ENCODE data around the gene PHLDB2.

Gene PHLDB2

DNA sequence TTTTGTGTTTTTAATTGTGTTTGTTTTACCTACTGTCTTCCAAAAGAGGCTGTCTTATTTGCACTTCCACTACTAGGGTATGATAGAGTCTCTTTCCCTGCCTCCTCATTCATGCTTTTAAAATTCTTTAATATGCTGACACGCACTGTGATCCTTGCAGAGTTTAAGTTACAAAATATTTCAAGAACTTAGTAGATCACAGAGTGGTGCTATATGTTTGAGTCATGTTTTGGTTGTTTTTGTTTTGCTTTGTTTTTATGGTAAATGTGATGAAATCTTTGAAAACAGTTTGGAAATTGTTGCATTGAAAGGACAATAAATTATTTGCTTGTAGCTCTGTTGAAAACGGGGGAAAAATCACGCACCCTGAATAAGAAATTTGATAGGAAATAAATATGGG, 113.8 kb downstream of the PHLDB2 start:
- no peak overlapping the region for H2BK15ac ChIP-seq (replicated peaks; ENCODE audit: low read depth)
- no peak overlapping the region for H3K18ac ChIP-seq (ENCODE audit: low read length)
- H3K4ac ChIP-seq (ENCODE audit: low read depth, low read length), result no peak overlapping the region
- H3K56ac ChIP-seq (ENCODE audit: low read length), result no peak overlapping the region
- peaks cover 2% of the 10 kb centered on the region for H3K36me3 ChIP-seq (ENCODE audit: control insufficient read depth, insufficient read depth, low read length)
- H2BK120ac ChIP-seq (ENCODE audit: low read depth, low read length), result no peak overlapping the region
- H2BK5ac ChIP-seq (ENCODE audit: low read length), result no peak overlapping the region
- H4K8ac ChIP-seq (ENCODE audit: low read depth, low read length), result no peak overlapping the region
- no peak overlapping the region for H3K4me2 ChIP-seq (ENCODE audit: low read length)
- H3K79me1 ChIP-seq (ENCODE audit: low read length), result no peaks in the 10 kb centered on the region
- no CpG with 5 or more reads among the region's 3 CpGs for WGBS (ENCODE audit: extremely low coverage, insufficient coverage, low lambda C conversion rate)
- no peak for DNase-seq
- no peaks in the 10 kb centered on the region for H3K4me1 ChIP-seq (ENCODE audit: control insufficient read depth, low read depth, low read length)
- H3K4me3 ChIP-seq (ENCODE audit: low read length), result no peak overlapping the region
- no peak overlapping the region for H2AK5ac ChIP-seq (ENCODE audit: low read length)
- no peak overlapping the region for H3K23ac ChIP-seq (ENCODE audit: low read length)
- H3K9ac ChIP-seq (ENCODE audit: low read length), result no peak overlapping the region
- no peak overlapping the region for H4K5ac ChIP-seq (ENCODE audit: low read length)
- no peak overlapping the region for H3K27ac ChIP-seq (ENCODE audit: low read depth, low read length)
- H3K27me3 ChIP-seq (ENCODE audit: insufficient read depth, low read length, poor library complexity), result no peaks in the 10 kb centered on the region
- no peaks in the 10 kb centered on the region for H3K79me2 ChIP-seq (ENCODE audit: control insufficient read depth, insufficient read depth, low read length)

DNA sequence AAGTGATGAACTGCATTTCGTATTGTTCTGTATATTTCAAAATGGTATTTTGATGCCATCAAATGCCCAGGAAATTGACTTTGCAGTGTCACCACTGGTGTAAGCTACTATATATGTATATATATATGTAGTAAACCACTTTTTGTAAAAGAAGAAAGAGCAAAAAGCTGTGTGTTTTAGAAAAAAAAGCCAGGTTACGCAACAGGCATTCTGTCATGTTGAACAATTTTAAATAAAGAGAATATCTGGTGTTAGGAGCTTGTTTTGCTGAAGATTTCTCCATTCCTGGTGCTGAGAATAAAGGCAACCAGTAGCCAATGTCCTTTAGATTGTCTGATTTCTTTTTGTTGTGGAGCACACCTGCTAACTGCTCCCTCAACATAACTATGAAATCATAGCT, 116.1 kb downstream of the PHLDB2 start:
- Histone ChIP-seq H2BK5ac (ENCODE audit: low read length) (no peak overlapping the region), H3K9ac (ENCODE audit: low read length) (no peak overlapping the region), H3K23ac (ENCODE audit: low read length) (no peak overlapping the region), H3K4ac (ENCODE audit: low read depth, low read length) (no peak overlapping the region), H3K4me3 (ENCODE audit: low read length) (no peak overlapping the region), H3K4me2 (ENCODE audit: low read length) (no peak overlapping the region), H4K8ac (ENCODE audit: low read depth, low read length) (no peak overlapping the region), H3K27ac (ENCODE audit: low read depth, low read length) (no peak overlapping the region), H2BK120ac (ENCODE audit: low read depth, low read length) (no peak overlapping the region), H3K27me3 (ENCODE audit: insufficient read depth, low read length, poor library complexity) (no peaks in the 10 kb centered on the region), H3K18ac (ENCODE audit: low read length) (no peak overlapping the region), H2AK5ac (ENCODE audit: low read length) (no peak overlapping the region), H3K79me2 (ENCODE audit: control insufficient read depth, insufficient read depth, low read length) (no peaks in the 10 kb centered on the region), H3K36me3 (ENCODE audit: control insufficient read depth, insufficient read depth, low read length) (peaks cover 2% of the 10 kb centered on the region), H4K5ac (ENCODE audit: low read length) (no peak overlapping the region), H3K56ac (ENCODE audit: low read length) (no peak overlapping the region), H3K4me1 (ENCODE audit: control insufficient read depth, low read depth, low read length) (no peaks in the 10 kb centered on the region), H3K79me1 (ENCODE audit: low read length) (no peaks in the 10 kb centered on the region), H2BK15ac (replicated peaks; ENCODE audit: low read depth) (no peak overlapping the region)
- DNase-seq, result no peak
- no CpG with 5 or more reads among the region's 2 CpGs for WGBS (ENCODE audit: extremely low coverage, insufficient coverage, low lambda C conversion rate)

GRCh38 chr3:111976254-111976653, 117.2 kb downstream of the PHLDB2 start:
- Histone ChIP-seq H3K56ac (ENCODE audit: low read length) (no peak overlapping the region), H3K18ac (ENCODE audit: low read length) (no peak overlapping the region), H3K27ac (ENCODE audit: low read depth, low read length) (no peak overlapping the region), H3K4me2 (ENCODE audit: low read length) (no peak overlapping the region), H3K27me3 (ENCODE audit: insufficient read depth, low read length, poor library complexity) (no peaks in the 10 kb centered on the region), H2BK15ac (replicated peaks; ENCODE audit: low read depth) (no peak overlapping the region), H3K36me3 (ENCODE audit: control insufficient read depth, insufficient read depth, low read length) (peaks cover 2% of the 10 kb centered on the region), H2BK120ac (ENCODE audit: low read depth, low read length) (no peak overlapping the region), H3K4me1 (ENCODE audit: control insufficient read depth, low read depth, low read length) (no peaks in the 10 kb centered on the region), H2BK5ac (ENCODE audit: low read length) (no peak overlapping the region), H2AK5ac (ENCODE audit: low read length) (no peak overlapping the region), H3K79me1 (ENCODE audit: low read length) (no peaks in the 10 kb centered on the region), H3K23ac (ENCODE audit: low read length) (no peak overlapping the region), H3K4ac (ENCODE audit: low read depth, low read length) (no peak overlapping the region), H3K9ac (ENCODE audit: low read length) (no peak overlapping the region), H3K4me3 (ENCODE audit: low read length) (no peak overlapping the region), H3K79me2 (ENCODE audit: control insufficient read depth, insufficient read depth, low read length) (no peaks in the 10 kb centered on the region), H4K8ac (ENCODE audit: low read depth, low read length) (no peak overlapping the region), H4K5ac (ENCODE audit: low read length) (no peak overlapping the region)
- WGBS (ENCODE audit: extremely low coverage, insufficient coverage, low lambda C conversion rate), result no CpG with 5 or more reads among the region's 2 CpGs
- DNase-seq, result no peak

GRCh38 chr3:111978583-111979433, 119.7 kb downstream of the PHLDB2 start, which contains the start of gene ABHD10:
Gene ABHD10 (plus strand): TSS chr3:111979026. CDS start chr3:111979062, 36 bp downstream.
- Histone ChIP-seq H3K4me1 (ENCODE audit: control insufficient read depth, low read depth, low read length) (no peaks in the 10 kb centered on the region), H3K18ac (ENCODE audit: low read length) (peak within 1 kb of the TSS; percentile 1), H2BK15ac (replicated peaks; ENCODE audit: low read depth) (no peak within 1 kb of the TSS), H3K56ac (ENCODE audit: low read length) (peak within 1 kb of the TSS; percentile 93), H3K4me2 (ENCODE audit: low read length) (peak within 1 kb of the TSS; percentile 79), H3K79me2 (ENCODE audit: control insufficient read depth, insufficient read depth, low read length) (no peaks in the 10 kb centered on the region), H2BK5ac (ENCODE audit: low read length) (peak within 1 kb of the TSS; percentile 1), H2BK120ac (ENCODE audit: low read depth, low read length) (no peak within 1 kb of the TSS), H3K27ac (ENCODE audit: low read depth, low read length) (no peak within 1 kb of the TSS), H4K8ac (ENCODE audit: low read depth, low read length) (no peak within 1 kb of the TSS), H3K4ac (ENCODE audit: low read depth, low read length) (peak within 1 kb of the TSS; percentile 22), H3K4me3 (ENCODE audit: low read length) (peak within 1 kb of the TSS; percentile 85), H3K27me3 (ENCODE audit: insufficient read depth, low read length, poor library complexity) (no peaks in the 10 kb centered on the region), H3K23ac (ENCODE audit: low read length) (peak within 1 kb of the TSS; percentile 30), H3K79me1 (ENCODE audit: low read length) (no peaks in the 10 kb centered on the region), H4K5ac (ENCODE audit: low read length) (no peak within 1 kb of the TSS), H3K36me3 (ENCODE audit: control insufficient read depth, insufficient read depth, low read length) (peaks cover 2% of the 10 kb centered on the region), H2AK5ac (ENCODE audit: low read length) (no peak within 1 kb of the TSS), H3K9ac (ENCODE audit: low read length) (peak within 1 kb of the TSS; percentile 85)
- DNase-seq, result peak; percentile 99
- WGBS (ENCODE audit: extremely low coverage, insufficient coverage, low lambda C conversion rate), result no CpG with 5 or more reads among the region's 61 CpGs

- H3K36me3 ChIP-seq (ENCODE audit: control insufficient read depth, insufficient read depth, low read length), result no peaks in the 10 kb centered on the region
- WGBS (ENCODE audit: extremely low coverage, insufficient coverage, low lambda C conversion rate), result no CpG with 5 or more reads among the region's 5 CpGs
- peak overlapping the region; percentile 85 for H3K9ac ChIP-seq (ENCODE audit: low read length)
- no peak overlapping the region for H2BK5ac ChIP-seq (ENCODE audit: low read length)
- H2BK120ac ChIP-seq (ENCODE audit: low read depth, low read length), result no peak overlapping the region
- H2BK15ac ChIP-seq (replicated peaks; ENCODE audit: low read depth), result no peak overlapping the region
- H3K4ac ChIP-seq (ENCODE audit: low read depth, low read length), result peak overlapping the region; percentile 22
- H3K4me1 ChIP-seq (ENCODE audit: control insufficient read depth, low read depth, low read length), result no peaks in the 10 kb centered on the region
- H3K79me2 ChIP-seq (ENCODE audit: control insufficient read depth, insufficient read depth, low read length), result no peaks in the 10 kb centered on the region
- peak overlapping the region; percentile 1 for H3K18ac ChIP-seq (ENCODE audit: low read length)
- peak overlapping the region; percentile 85 for H3K4me3 ChIP-seq (ENCODE audit: low read length)
- peak; percentile 13 for DNase-seq
- H2AK5ac ChIP-seq (ENCODE audit: low read length), result no peak overlapping the region
- no peak overlapping the region for H4K8ac ChIP-seq (ENCODE audit: low read depth, low read length)
- H3K56ac ChIP-seq (ENCODE audit: low read length), result peak overlapping the region; percentile 93
- H3K27ac ChIP-seq (ENCODE audit: low read depth, low read length), result no peak overlapping the region
- H3K79me1 ChIP-seq (ENCODE audit: low read length), result no peaks in the 10 kb centered on the region
- peak overlapping the region; percentile 29 for H3K4me2 ChIP-seq (ENCODE audit: low read length)
- no peak overlapping the region for H3K23ac ChIP-seq (ENCODE audit: low read length)
- H3K27me3 ChIP-seq (ENCODE audit: insufficient read depth, low read length, poor library complexity), result no peaks in the 10 kb centered on the region
- H4K5ac ChIP-seq (ENCODE audit: low read length), result no peak overlapping the region
Measured at GRCh38 chr3:111979434-111980038, 120.5 kb downstream of the PHLDB2 start.
